Erythroblast (primary cell): ENCODE data around the gene KLK4.

Experiments
- DNase-seq, 2 experiments: peaks; one replicate each; lab custom pipeline; 2025; lab: John Stamatoyannopoulos, UW
- GATA1 ChIP-seq: IDR thresholded peaks from 2 replicates; pipeline ENCODE4 v1.6.1; 2011; ENCODE audit warnings: low read depth, mild to moderate bottlenecking, control low read depth, low read length, moderate library complexity
- POLR2A ChIP-seq: IDR thresholded peaks from 2 replicates; pipeline ENCODE4 v1.6.1; 2011; ENCODE audit warnings: mild to moderate bottlenecking, low read length

Gene KLK4

GRCh38 chr19:50877338-50877737 is 33.9 kb downstream of the KLK4 start:
- DNase-seq, result no peak

GRCh38 chr19:50876456-50876855 is 34.7 kb downstream of the KLK4 start:
- no peak for DNase-seq
- no peak for TF ChIP-seq POLR2A
- no peak for TF ChIP-seq GATA1

More at GRCh38 chr19:50877338-50877737, 33.9 kb downstream of the KLK4 start:
- TF ChIP-seq GATA1 (no peak), POLR2A (no peak)

- DNase-seq, result no peak
- TF ChIP-seq POLR2A (no peak), GATA1 (no peak)
Observed at GRCh38 chr19:50875795-50876422, 35.3 kb downstream of the KLK4 start.

GRCh38 chr19:50874211-50874610 is 37.0 kb downstream of the KLK4 start:
- DNase-seq, result no peak
- no peak for TF ChIP-seq POLR2A

- DNase-seq, result no peak
- TF ChIP-seq POLR2A (no peak), GATA1 (no peak)
Observed at GRCh38 chr19:50873056-50873455, 38.1 kb downstream of the KLK4 start, which contains the start of gene KLK2. KLK2 (plus strand) TSS chr19:50873439; CDS start chr19:50873474, 35 bp downstream.

GRCh38 chr19:50870417-50871089 is 40.6 kb downstream of the KLK4 start:
- TF ChIP-seq GATA1 (no peak), POLR2A (no peak)
- DNase-seq, result peak; percentile 70 to 71

GRCh38 chr19:50869479-50869878 is 41.7 kb downstream of the KLK4 start:
- no peak for TF ChIP-seq GATA1
- no peak for TF ChIP-seq POLR2A
- no peak for DNase-seq

GRCh38 chr19:50861496-50862286 is 49.5 kb downstream of the KLK4 start:
- DNase-seq, result no peak
- TF ChIP-seq POLR2A (no peak), GATA1 (no peak)

- TF ChIP-seq POLR2A (no peak), GATA1 (no peak)
- no peak for DNase-seq
Observed at GRCh38 chr19:50861010-50861409, 50.2 kb downstream of the KLK4 start.

- no peak for DNase-seq
- TF ChIP-seq POLR2A, result no peak
- no peak for TF ChIP-seq GATA1
Observed at GRCh38 chr19:50859849-50860248, 51.3 kb downstream of the KLK4 start.

- DNase-seq, result no peak
- TF ChIP-seq POLR2A, result no peak
- no peak for TF ChIP-seq GATA1
Observed at GRCh38 chr19:50858886-50859285, 52.3 kb downstream of the KLK4 start.

- TF ChIP-seq GATA1 (no peak), POLR2A (no peak)
- DNase-seq, result no peak
Observed at GRCh38 chr19:50857366-50857765, 53.8 kb downstream of the KLK4 start.
